HG03571 (cell line): ENCODE data around the gene UBE2Q2.
"Not testable (repeated sequence)": the region's sequence is repeated elsewhere in the genome, so short reads cannot be mapped to it uniquely, and the experiment has no call there.

ENCODE experiments used
- ATAC-seq: cut with Tn5 transposase; IDR thresholded peaks from one replicate; pipeline ENCODE4 v1.9.1; 2021; ENCODE audit not compliant: unreplicated experiment

Gene UBE2Q2

DNA sequence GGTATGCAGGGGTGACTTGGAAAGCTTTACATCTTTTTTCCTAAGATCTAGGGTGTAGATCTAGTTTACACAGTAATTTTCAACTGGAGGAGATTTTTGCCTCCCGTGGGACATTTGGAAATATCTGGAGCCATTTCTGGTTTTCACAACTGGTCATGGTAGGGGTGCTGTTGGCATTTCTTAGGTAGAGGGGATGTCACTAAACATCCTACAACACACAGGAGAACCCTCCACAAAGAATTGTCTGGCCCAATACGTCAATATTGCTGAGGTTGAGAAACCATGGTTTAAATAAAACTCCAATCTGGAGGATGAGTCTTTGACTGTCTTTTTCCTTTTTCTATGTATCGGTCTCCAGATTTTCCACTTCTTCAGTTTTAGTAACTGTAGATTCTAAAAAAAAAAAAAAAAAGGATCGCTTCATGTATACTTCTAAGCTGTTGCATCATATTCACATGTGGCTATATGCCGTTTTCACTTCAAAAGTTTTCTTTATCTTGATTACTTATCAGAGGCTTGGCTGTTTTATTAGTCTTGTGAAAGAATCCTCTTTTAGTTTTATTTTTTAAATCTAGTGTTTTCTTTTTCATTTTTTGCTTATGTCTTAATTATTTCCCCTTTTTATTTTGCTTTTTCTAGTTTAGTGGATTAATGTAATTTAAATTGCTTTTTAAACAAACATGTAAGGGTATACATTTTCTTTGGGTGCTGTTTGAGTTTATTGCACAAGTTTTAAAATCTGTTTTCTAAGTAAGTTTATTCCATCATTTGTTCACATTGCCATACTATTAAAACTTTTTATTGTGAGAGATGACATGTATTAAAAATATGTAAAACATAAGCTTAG is 21.2 kb downstream of the UBE2Q2 start:
- no peak for ATAC-seq

GRCh38 chr15:75866045-75866444 is 22.8 kb downstream of the UBE2Q2 start:
- not testable (repeated sequence) for ATAC-seq

DNA sequence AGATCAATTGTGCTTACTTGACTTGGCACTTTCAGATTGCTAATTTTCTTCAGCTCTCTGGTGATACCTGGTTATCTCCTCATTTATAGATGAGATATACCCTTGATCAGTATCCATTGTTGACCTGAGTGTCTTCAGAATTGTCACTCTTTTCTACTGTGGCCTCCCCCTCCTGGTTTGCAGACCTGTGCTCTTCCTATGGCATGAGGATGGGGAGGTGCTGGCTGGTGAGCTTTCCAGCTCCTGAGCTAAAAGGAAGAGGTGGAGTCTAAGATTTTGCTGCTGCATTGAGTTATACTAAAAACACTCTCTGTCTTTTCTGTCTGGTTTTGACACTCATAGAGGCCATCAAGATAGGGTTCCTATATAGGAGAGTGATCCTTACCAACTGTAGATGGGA is 23.7 kb downstream of the UBE2Q2 start:
- ATAC-seq = no peak

DNA sequence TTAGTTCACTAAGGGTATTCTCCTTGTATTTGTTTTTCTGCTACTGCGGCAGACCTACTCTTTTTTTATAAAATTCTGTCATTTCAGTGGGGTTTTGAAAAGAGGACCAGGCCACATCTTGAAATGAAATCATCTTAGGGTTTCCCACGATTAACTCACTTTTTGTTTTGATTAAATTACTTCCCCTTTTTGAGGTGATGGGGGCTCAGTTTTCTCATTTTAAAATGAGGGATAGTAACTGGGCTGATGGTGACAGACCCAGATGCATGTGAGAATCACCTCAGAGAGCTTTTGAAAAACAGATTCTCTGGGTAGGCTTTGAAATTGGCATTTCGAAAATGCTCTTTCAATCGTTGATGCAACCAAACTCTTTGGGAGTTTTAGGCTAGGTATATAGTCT is 24.2 kb downstream of the UBE2Q2 start:
- no peak for ATAC-seq

DNA sequence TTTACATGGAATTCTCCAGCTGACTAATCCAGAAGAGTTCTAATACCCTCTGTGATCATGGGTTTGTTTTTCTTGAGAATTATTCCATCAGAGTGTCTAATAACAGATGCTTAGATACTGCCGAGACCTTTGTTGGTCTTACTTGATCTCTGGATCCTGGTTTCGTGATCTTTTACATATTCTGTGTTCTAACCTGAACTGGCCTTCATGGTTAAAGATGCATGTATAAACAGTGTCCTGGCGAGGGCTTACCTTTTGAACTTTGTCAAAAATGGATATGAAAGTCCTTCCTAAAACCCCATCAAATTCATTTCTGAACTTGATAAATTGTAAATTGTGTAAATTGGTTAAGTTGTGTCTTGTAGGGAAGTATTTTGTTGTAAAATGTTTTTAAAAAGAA is 24.8 kb downstream of the UBE2Q2 start:
- no peak for ATAC-seq

GRCh38 chr15:75869446-75869845 is 26.2 kb downstream of the UBE2Q2 start:
- no peak for ATAC-seq

DNA sequence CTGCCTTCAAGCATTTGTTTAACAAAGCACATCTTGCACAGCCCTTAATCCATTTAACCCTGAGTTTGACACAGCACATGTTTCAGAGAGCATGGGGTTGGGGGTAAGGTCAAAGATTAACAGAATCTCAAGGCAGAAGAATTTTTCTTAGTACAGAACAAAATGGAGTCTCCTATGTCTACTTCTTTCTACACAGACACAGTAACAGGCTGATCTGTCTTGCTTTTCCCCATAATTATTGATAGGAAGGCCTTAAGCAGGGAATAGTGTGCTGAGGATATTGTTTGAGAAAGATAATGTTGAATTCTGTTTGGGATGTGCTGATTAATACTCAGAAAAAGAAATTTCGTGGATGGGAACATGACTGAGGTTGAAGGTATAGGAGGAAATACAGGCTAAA is 28.3 kb downstream of the UBE2Q2 start:
- ATAC-seq = not testable (repeated sequence)

GRCh38 chr15:75872403-75872990 is 29.2 kb downstream of the UBE2Q2 start:
- ATAC-seq = no peak

- ATAC-seq = no peak
Measured at GRCh38 chr15:75884041-75884440, 40.8 kb downstream of the UBE2Q2 start.

DNA sequence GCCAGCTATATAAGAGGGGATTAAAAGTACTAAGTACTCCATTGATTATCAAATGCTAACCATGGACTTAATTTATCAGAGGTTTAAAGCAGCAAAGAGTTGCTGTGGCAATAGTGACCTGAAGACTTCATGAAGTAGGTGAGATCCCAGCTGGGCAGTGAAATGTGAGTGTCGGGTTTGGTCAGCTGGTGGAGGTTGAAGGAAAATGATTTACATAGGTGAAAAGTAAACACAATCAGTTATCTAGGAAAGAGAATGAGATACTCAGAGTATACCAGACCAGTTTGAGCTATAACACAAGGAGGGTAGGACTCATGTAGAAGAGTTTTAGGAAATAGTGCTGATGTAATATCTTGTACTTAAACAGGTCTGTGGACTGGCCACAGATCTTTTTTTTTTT is 43.9 kb downstream of the UBE2Q2 start:
- ATAC-seq = no peak

- ATAC-seq = no peak
Measured at GRCh38 chr15:75891895-75892294, 48.6 kb downstream of the UBE2Q2 start.

DNA sequence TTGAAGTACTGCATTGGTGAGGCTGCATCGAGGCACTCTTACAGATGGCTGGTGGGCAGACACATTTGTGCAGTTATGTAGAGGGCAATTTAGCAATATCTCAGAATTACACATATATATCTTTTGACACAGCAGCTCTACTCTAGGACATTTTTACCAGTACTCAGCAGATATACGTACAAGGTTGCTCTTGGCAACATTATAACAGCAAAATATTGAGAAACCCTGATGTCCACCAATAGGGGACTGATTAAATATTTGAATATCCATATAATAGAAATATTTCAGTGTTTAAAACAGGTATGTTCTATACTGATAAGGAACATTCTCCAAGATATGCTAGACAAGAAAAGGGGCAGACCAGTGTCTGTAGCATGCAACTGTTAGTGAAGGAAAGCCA is 52.5 kb downstream of the UBE2Q2 start:
- no peak for ATAC-seq

GRCh38 chr15:75900577-75900976 is 57.3 kb downstream of the UBE2Q2 start:
- ATAC-seq = no peak

GRCh38 chr15:75902129-75902557 is 58.9 kb downstream of the UBE2Q2 start:
- ATAC-seq = no peak

DNA sequence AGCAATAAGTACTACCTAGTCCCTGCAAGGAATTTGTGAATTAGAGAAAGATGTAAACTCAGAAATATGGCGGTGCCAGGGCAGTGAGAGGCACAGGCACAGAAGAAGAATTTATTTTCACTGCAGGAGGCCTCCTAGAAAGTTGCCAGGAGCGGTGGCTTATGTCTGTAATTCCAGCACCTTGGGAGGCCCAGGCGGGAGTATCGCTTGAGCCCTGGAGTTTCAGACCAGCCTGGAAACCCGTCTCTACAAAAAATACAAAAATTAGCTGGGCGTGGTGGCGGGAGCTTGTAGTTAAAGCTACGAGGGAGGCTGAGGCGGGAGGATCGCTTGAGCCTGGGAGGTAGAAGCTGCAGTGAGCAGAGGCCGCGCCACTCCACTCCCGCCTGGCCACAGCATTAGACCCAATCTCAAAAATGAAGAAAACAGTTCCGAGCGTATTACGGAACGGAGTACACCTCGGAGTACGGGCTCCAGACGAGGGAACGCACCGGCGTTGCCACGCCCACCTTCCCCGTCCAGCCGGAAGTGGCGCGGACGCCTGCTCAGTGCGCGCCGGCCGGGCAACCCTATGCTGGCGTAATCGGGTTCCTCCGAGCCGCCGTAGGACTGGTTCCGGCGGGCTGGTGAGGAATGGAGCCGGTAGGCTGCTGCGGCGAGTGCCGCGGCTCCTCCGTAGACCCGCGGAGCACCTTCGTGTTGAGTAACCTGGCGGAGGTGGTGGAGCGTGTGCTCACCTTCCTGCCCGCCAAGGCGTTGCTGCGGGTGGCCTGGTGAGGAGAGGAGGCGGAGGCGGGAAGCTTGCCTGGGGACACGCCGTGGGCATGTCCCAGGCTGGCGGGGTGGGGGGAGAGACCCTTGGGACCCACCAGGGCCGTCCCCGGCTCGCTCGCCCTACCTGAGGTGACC is 60.3 kb downstream of the UBE2Q2 start, which contains the start of gene FBXO22:
Gene FBXO22 (plus strand): TSS at position 548 of the 909 bp plus-strand sequence. CDS start 86 bp downstream, at position 634.
- peak; percentile 81 for ATAC-seq

- ATAC-seq = no peak
Measured at GRCh38 chr15:75905231-75905630, 62.0 kb downstream of the UBE2Q2 start.

- ATAC-seq = not testable (repeated sequence)
Measured at GRCh38 chr15:75910355-75910754, 67.1 kb downstream of the UBE2Q2 start.

- no peak for ATAC-seq
Measured at GRCh38 chr15:75916978-75917377, 73.7 kb downstream of the UBE2Q2 start.

- ATAC-seq = no peak
Measured at GRCh38 chr15:75918135-75918534, 74.9 kb downstream of the UBE2Q2 start.

GRCh38 chr15:75920079-75920478 is 76.8 kb downstream of the UBE2Q2 start:
- ATAC-seq = no peak
